Measurements from ENCODE around the gene MYO6.

MYO6 gene

DNA sequence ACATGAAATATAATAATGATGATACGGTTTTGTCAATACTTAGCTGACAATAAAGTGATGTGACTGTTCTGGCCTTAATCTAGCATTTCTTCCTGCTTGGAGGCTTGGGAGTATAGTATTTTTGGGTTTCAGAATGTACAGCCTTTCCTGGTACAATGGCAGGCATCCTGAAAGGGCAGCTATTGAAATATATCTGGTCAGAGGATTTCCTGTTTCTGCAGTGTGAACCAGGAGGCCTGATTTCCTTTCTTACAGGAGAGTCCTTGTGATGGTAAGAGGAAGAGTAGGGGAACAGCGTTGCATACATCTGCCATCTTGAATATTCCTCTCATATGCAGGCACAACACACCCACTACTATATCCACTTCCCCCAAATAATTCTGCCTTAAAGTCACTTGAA is 93.7 kb downstream of the MYO6 start:
- TF ChIP-seq ZBTB26 (tag by site-specific recombination; optimal IDR thresholded peaks at IDR 0.05) (no peak), KLF1 (tag by site-specific recombination; IDR thresholded peaks at IDR 0.05) (no peak), ZNF404 (tag by site-specific recombination; IDR thresholded peaks at IDR 0.05) (no peak), ATF2 (tag by site-specific recombination; IDR thresholded peaks at IDR 0.05; ENCODE audit: low read depth) (no peak), ZNF146 (tag by site-specific recombination; IDR thresholded peaks at IDR 0.05) (no peak)
- TF ChIP-seq, protein P1, sequence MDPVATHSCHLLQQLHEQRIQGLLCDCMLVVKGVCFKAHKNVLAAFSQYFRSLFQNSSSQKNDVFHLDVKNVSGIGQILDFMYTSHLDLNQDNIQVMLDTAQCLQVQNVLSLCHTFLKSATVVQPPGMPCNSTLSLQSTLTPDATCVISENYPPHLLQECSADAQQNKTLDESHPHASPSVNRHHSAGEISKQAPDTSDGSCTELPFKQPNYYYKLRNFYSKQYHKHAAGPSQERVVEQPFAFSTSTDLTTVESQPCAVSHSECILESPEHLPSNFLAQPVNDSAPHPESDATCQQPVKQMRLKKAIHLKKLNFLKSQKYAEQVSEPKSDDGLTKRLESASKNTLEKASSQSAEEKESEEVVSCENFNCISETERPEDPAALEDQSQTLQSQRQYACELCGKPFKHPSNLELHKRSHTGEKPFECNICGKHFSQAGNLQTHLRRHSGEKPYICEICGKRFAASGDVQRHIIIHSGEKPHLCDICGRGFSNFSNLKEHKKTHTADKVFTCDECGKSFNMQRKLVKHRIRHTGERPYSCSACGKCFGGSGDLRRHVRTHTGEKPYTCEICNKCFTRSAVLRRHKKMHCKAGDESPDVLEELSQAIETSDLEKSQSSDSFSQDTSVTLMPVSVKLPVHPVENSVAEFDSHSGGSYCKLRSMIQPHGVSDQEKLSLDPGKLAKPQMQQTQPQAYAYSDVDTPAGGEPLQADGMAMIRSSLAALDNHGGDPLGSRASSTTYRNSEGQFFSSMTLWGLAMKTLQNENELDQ (tag by site-specific recombination; IDR thresholded peaks at IDR 0.05; ENCODE audit: low read depth) = no peak
- Histone ChIP-seq H3K4me3 (ENCODE audit: low read depth, low read length) (no peak overlapping the region), H3K27ac (ENCODE audit: extremely low read depth, low read depth, low read length) (no peak overlapping the region), H3K9me3 (ENCODE audit: control insufficient read depth, insufficient read depth, low read depth, low read length) (no peaks in the 10 kb centered on the region), H3K4me1 (ENCODE audit: control insufficient read depth, insufficient read depth, low read length) (no peaks in the 10 kb centered on the region), H3K36me3 (ENCODE audit: control insufficient read depth in 2 of 2, insufficient read depth in 1 of 2, low read length in 2 of 2) (peaks cover 11 to 19% of the 10 kb centered on the region in 2 experiments; a peak in 2 of 3 replicates)
- POLR2A ChIA-PET = no interaction called here
- CTCF ChIA-PET = interaction anchor here (0.9 to 1.7 kb wide), 2 partner anchors 12 to 13 kb away, joined by 4 to 9 read pairs; no protein-coding TSS in a partner anchor

DNA sequence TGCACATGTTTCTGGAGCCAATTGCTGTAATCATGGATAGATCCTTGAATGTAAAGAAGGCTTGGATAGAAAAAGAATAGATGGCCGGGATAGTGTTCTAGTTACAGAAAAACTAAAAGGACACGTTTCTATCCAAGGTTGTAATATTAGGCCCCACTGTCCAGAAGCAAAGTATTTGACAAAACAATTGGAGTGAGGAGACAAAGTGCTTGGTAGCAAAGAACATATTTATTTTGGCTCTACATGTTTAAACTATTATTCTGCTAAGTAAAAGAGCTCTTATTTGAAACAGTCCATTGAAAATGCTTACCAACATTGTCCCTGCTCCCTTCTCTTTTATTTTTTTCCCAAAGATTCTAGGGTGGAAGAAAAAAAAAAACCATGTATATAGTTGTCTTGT is 94.4 kb downstream of the MYO6 start:
- Histone ChIP-seq H3K36me3 (ENCODE audit: control insufficient read depth in 2 of 2, insufficient read depth in 1 of 2, low read length in 2 of 2) (peaks cover 11 to 19% of the 10 kb centered on the region in 2 experiments; a peak in 2 of 3 replicates), H3K4me1 (ENCODE audit: control insufficient read depth, insufficient read depth, low read length) (no peaks in the 10 kb centered on the region), H3K27ac (ENCODE audit: extremely low read depth, low read depth, low read length) (no peak overlapping the region), H3K4me3 (ENCODE audit: low read depth, low read length) (no peak overlapping the region), H3K9me3 (ENCODE audit: control insufficient read depth, insufficient read depth, low read depth, low read length) (no peaks in the 10 kb centered on the region)
- ChIA-PET POLR2A (no interaction called here), CTCF (interaction anchor here (0.6 kb wide), 2 partner anchors 51 to 67 kb away, joined by 3 read pairs; no protein-coding TSS in a partner anchor)
- no peak for TF ChIP-seq ZNF239 (tag by site-specific recombination; IDR thresholded peaks at IDR 0.05)
- TF ChIP-seq, protein P2, sequence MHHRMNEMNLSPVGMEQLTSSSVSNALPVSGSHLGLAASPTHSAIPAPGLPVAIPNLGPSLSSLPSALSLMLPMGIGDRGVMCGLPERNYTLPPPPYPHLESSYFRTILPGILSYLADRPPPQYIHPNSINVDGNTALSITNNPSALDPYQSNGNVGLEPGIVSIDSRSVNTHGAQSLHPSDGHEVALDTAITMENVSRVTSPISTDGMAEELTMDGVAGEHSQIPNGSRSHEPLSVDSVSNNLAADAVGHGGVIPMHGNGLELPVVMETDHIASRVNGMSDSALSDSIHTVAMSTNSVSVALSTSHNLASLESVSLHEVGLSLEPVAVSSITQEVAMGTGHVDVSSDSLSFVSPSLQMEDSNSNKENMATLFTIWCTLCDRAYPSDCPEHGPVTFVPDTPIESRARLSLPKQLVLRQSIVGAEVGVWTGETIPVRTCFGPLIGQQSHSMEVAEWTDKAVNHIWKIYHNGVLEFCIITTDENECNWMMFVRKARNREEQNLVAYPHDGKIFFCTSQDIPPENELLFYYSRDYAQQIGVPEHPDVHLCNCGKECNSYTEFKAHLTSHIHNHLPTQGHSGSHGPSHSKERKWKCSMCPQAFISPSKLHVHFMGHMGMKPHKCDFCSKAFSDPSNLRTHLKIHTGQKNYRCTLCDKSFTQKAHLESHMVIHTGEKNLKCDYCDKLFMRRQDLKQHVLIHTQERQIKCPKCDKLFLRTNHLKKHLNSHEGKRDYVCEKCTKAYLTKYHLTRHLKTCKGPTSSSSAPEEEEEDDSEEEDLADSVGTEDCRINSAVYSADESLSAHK (tag by site-specific recombination; IDR thresholded peaks at IDR 0.05) = no peak
- TF ChIP-seq ZFP37 (tag by site-specific recombination; IDR thresholded peaks at IDR 0.05) = no peak
- TF ChIP-seq ZNF280D (tag by site-specific recombination; IDR thresholded peaks at IDR 0.05) = no peak
- TF ChIP-seq ZBTB8A (tag by site-specific recombination; IDR thresholded peaks at IDR 0.05) = no peak
- TF ChIP-seq ZNF426 (tag by site-specific recombination; IDR thresholded peaks at IDR 0.05) = no peak
- TF ChIP-seq, protein P3, sequence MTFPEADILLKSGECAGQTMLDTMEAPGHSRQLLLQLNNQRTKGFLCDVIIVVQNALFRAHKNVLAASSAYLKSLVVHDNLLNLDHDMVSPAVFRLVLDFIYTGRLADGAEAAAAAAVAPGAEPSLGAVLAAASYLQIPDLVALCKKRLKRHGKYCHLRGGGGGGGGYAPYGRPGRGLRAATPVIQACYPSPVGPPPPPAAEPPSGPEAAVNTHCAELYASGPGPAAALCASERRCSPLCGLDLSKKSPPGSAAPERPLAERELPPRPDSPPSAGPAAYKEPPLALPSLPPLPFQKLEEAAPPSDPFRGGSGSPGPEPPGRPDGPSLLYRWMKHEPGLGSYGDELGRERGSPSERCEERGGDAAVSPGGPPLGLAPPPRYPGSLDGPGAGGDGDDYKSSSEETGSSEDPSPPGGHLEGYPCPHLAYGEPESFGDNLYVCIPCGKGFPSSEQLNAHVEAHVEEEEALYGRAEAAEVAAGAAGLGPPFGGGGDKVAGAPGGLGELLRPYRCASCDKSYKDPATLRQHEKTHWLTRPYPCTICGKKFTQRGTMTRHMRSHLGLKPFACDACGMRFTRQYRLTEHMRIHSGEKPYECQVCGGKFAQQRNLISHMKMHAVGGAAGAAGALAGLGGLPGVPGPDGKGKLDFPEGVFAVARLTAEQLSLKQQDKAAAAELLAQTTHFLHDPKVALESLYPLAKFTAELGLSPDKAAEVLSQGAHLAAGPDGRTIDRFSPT (tag by site-specific recombination; IDR thresholded peaks at IDR 0.05) = no peak
